ENCODE measurements around the gene RBFOX2.

Gene RBFOX2

DNA sequence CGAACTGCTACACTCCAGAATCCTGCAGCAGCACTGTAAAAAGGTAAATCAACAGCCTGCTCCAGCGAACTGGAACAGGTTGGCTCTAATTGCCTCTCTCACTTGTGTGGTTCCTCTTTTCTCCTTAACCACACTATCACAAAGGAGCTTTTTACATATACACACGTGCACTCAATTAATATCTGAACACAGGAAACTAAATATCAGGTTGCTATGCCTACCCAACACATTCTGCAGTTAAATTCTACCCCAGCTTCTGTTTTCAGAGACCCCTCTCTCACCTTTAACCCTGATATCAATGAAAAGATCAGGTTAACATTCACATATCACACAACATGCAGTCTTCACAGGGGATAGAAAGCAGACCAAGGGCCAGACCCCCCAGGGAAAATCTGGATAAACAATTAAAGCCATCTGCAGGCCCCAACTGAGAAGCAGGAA lies 11.0 kb downstream of the RBFOX2 start:
- Histone ChIP-seq H3K9me3 (no peaks in the 10 kb centered on the region), H3K27ac (no peak overlapping the region), H3K27me3 (no peaks in the 10 kb centered on the region), H3K4me3 (no peak overlapping the region), H3K36me3 (no peaks in the 10 kb centered on the region), H3K4me1 (peaks cover 0 to 51% (median 22%) of the 10 kb centered on the region in 4 donors)
- TF ChIP-seq, protein P1, sequence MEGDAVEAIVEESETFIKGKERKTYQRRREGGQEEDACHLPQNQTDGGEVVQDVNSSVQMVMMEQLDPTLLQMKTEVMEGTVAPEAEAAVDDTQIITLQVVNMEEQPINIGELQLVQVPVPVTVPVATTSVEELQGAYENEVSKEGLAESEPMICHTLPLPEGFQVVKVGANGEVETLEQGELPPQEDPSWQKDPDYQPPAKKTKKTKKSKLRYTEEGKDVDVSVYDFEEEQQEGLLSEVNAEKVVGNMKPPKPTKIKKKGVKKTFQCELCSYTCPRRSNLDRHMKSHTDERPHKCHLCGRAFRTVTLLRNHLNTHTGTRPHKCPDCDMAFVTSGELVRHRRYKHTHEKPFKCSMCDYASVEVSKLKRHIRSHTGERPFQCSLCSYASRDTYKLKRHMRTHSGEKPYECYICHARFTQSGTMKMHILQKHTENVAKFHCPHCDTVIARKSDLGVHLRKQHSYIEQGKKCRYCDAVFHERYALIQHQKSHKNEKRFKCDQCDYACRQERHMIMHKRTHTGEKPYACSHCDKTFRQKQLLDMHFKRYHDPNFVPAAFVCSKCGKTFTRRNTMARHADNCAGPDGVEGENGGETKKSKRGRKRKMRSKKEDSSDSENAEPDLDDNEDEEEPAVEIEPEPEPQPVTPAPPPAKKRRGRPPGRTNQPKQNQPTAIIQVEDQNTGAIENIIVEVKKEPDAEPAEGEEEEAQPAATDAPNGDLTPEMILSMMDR (IDR thresholded peaks at IDR 0.05) = no peak
- no peak for DNase-seq
- intact Hi-C loops (cut with DNase I; ENCODE audit: low total_unique reads) = no loop called here

GRCh38 chr22:36016684-36017083 lies 11.9 kb downstream of the RBFOX2 start:
- intact Hi-C loops (cut with DNase I; ENCODE audit: low total_unique reads) = no loop called here
- H3K36me3 ChIP-seq = no peaks in the 10 kb centered on the region
- H3K27ac ChIP-seq = peak overlapping the region in 1 of 2 donors; percentile 36
- no peaks in the 10 kb centered on the region for H3K9me3 ChIP-seq
- TF ChIP-seq, protein P1 (IDR thresholded peaks at IDR 0.05) = no peak
- H3K27me3 ChIP-seq = no peaks in the 10 kb centered on the region
- H3K4me3 ChIP-seq = no peak overlapping the region
- no peak for DNase-seq
- peaks cover 0 to 41% (median 19%) of the 10 kb centered on the region in 4 donors for H3K4me1 ChIP-seq

GRCh38 chr22:36015811-36016529 lies 12.7 kb downstream of the RBFOX2 start:
- H3K4me1 ChIP-seq = peaks cover 0 to 37% (median 15%) of the 10 kb centered on the region in 4 donors
- TF ChIP-seq, protein P1 (IDR thresholded peaks at IDR 0.05) = no peak
- H3K4me3 ChIP-seq = no peak overlapping the region
- intact Hi-C loops (cut with DNase I; ENCODE audit: low total_unique reads) = no loop called here
- no peaks in the 10 kb centered on the region for H3K27me3 ChIP-seq
- H3K27ac ChIP-seq = peak overlapping the region in 1 of 2 donors; percentile 36
- H3K9me3 ChIP-seq = no peaks in the 10 kb centered on the region
- no peaks in the 10 kb centered on the region for H3K36me3 ChIP-seq
- DNase-seq = no peak

DNA sequence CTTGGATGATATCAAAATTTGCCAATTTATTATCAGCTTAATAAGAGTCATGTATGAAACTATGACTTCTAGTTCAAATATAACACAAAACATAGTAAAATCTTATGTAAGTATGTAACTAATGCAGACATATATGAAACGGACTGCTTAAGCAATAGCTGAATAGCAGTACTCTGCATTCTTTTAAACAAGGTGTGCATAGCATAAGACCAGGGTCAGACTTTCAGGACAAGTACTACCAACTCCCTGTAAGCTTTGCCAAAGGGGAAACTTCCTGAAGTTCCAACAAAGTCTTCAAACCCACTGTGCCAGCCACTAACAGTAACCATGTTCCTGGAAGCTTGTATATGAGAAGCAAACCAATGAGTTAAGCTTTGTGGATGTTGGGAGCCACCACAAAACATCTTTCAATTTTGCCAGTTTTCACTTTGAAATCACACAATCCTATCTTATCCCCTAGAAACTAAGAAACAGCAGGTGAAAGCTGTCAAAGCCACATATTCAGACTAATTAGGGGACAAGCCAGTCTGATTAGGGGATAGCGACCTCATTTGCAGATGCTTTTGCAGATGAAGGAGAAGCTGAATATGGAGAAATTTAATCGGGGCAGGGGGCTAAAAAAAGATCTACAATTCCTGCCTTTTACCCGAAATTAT lies 13.3 kb downstream of the RBFOX2 start:
- TF ChIP-seq, protein P1 (IDR thresholded peaks at IDR 0.05) = no peak
- Histone ChIP-seq H3K27me3 (no peaks in the 10 kb centered on the region), H3K4me3 (no peak overlapping the region), H3K4me1 (peaks cover 0 to 38% (median 15%) of the 10 kb centered on the region in 4 donors), H3K9me3 (no peaks in the 10 kb centered on the region), H3K27ac (peak overlapping the region in 1 of 2 donors; percentile 36), H3K36me3 (no peaks in the 10 kb centered on the region)
- intact Hi-C loops (cut with DNase I; ENCODE audit: low total_unique reads) = no loop called here
- no peak for DNase-seq

- no peak for DNase-seq
- no peaks in the 10 kb centered on the region for H3K36me3 ChIP-seq
- peaks cover 0 to 44% (median 15%) of the 10 kb centered on the region in 4 donors for H3K4me1 ChIP-seq
- H3K9me3 ChIP-seq = no peaks in the 10 kb centered on the region
- no peak overlapping the region for H3K27ac ChIP-seq
- H3K4me3 ChIP-seq = no peak overlapping the region
- intact Hi-C loops (cut with DNase I; ENCODE audit: low total_unique reads) = no loop called here
- H3K27me3 ChIP-seq = no peaks in the 10 kb centered on the region
- TF ChIP-seq, protein P1 (IDR thresholded peaks at IDR 0.05) = no peak
These were observed 14.0 kb downstream of the RBFOX2 start for GRCh38 chr22:36014546-36015074.
